Measurements from ENCODE around the gene GLRA2. TPM values are rescaled to one million over a fixed set of nuclear protein-coding genes. Genes with fewer than 3 reads are reported as not detected.

The GLRA2 gene
- polyA plus RNA-seq, 1 of the 3 experiments (the other 2 are of a cell fraction) = not detected

GRCh38 chrX:14738643-14739042 lies 209.3 kb downstream of the GLRA2 start:
- no peaks in the 10 kb centered on the region for H3K79me2 ChIP-seq (ENCODE audit: insufficient read depth)
- H4K20me1 ChIP-seq (ENCODE audit: insufficient read depth) = no peaks in the 10 kb centered on the region
- peak overlapping the region in 1 of 2 experiments; percentile 59; a peak in 2 of 4 replicates for H3K27ac ChIP-seq (ENCODE audit: low read depth in 2 of 2, low read length in 1 of 2)
- no peaks in the 10 kb centered on the region for H3K4me1 ChIP-seq (ENCODE audit: control insufficient read depth in 1 of 2, insufficient read depth in 2 of 2, low read depth in 1 of 2, low read length in 1 of 2)
- no peaks in the 10 kb centered on the region for H3K9me3 ChIP-seq
- WGBS (ENCODE audit: low lambda C conversion rate) = 13% methylated on average over 4 of the region's 4 CpGs
- H3K4me3 ChIP-seq (ENCODE audit: low read depth in 2 of 2, low read length in 1 of 2) = no peak overlapping the region
- POLR2A ChIA-PET = no interaction called here
- no peaks in the 10 kb centered on the region for H3K9me2 ChIP-seq
- H3K36me3 ChIP-seq (replicated peaks in 1 of 2; ENCODE audit: control insufficient read depth in 1 of 2, insufficient read depth in 2 of 2, low read length in 1 of 2) = no peaks in the 10 kb centered on the region
- CTCF ChIA-PET = interaction anchor here (1.1 to 1.7 kb wide), 2 partner anchors 34 to 405 kb away, joined by 3 read pairs; no protein-coding TSS in a partner anchor
- no peak overlapping the region for H3K4me2 ChIP-seq
- H3K9ac ChIP-seq = no peak overlapping the region
- no peaks in the 10 kb centered on the region for H3K27me3 ChIP-seq (ENCODE audit: insufficient read depth)
- no peak for DNase-seq
- peaks cover 12% of the 10 kb centered on the region for H3F3A ChIP-seq (replicated peaks; ENCODE audit: insufficient read depth)
- H2AFZ ChIP-seq (ENCODE audit: low read depth) = peak overlapping the region; percentile 34; the same call in 1 of the 2 replicates
- no peak for TF ChIP-seq GATA2 (CRISPR knock-in tag; IDR thresholded peaks at IDR 0.05)
- TF ChIP-seq TEAD4 (IDR thresholded peaks at IDR 0.05; ENCODE audit: borderline replicate concordance, insufficient read depth) = no peak
- no peak for TF ChIP-seq JUND (IDR thresholded peaks at IDR 0.05)
- no peak for TF ChIP-seq FOXJ3 (CRISPR knock-in tag; IDR thresholded peaks at IDR 0.05)
- TF ChIP-seq ELF1 (IDR thresholded peaks at IDR 0.05) = no peak
- no peak for TF ChIP-seq SIN3A (IDR thresholded peaks at IDR 0.05; ENCODE audit: borderline replicate concordance, low read depth, low read length)
- 0 out of 2 replicates have a peak, but pooled peaks have one; percentile 13 for TF ChIP-seq FOSL2 (IDR thresholded peaks at IDR 0.05; ENCODE audit: borderline replicate concordance, low read depth)
- TF ChIP-seq TCF12 (IDR thresholded peaks at IDR 0.05) = peak; percentile 19
- TF ChIP-seq MAX (IDR thresholded peaks at IDR 0.05; ENCODE audit: low read depth) = no peak
- TF ChIP-seq PBX3 (IDR thresholded peaks at IDR 0.05) = no peak

GRCh38 chrX:14753441-14753840 lies 224.1 kb downstream of the GLRA2 start:
- no peak for DNase-seq
- ChIA-PET CTCF (interaction anchor here (1.4 kb wide), 1 partner anchor 22 kb away, joined by 3 read pairs; no protein-coding TSS in a partner anchor), POLR2A (no interaction called here)
- Histone ChIP-seq H3K9ac (no peak overlapping the region), H4K20me1 (ENCODE audit: insufficient read depth) (no peaks in the 10 kb centered on the region), H3K4me3 (ENCODE audit: low read depth in 2 of 2, low read length in 1 of 2) (no peak overlapping the region), H3K36me3 (replicated peaks in 1 of 2; ENCODE audit: control insufficient read depth in 1 of 2, insufficient read depth in 2 of 2, low read length in 1 of 2) (no peaks in the 10 kb centered on the region), H3K27me3 (ENCODE audit: insufficient read depth) (no peaks in the 10 kb centered on the region), H3K9me2 (no peaks in the 10 kb centered on the region), H3F3A (replicated peaks; ENCODE audit: insufficient read depth) (no peaks in the 10 kb centered on the region), H3K9me3 (no peaks in the 10 kb centered on the region), H3K4me2 (no peak overlapping the region), H3K79me2 (ENCODE audit: insufficient read depth) (no peaks in the 10 kb centered on the region), H2AFZ (ENCODE audit: low read depth) (no peak overlapping the region), H3K27ac (ENCODE audit: low read depth in 2 of 2, low read length in 1 of 2) (no peak overlapping the region), H3K4me1 (ENCODE audit: control insufficient read depth in 1 of 2, insufficient read depth in 2 of 2, low read depth in 1 of 2, low read length in 1 of 2) (no peaks in the 10 kb centered on the region)
- no peak for TF ChIP-seq RAD21 (IDR thresholded peaks at IDR 0.05; ENCODE audit: low read length)
- no peak for TF ChIP-seq TCF12 (IDR thresholded peaks at IDR 0.05)
- TF ChIP-seq MAX (IDR thresholded peaks at IDR 0.05; ENCODE audit: low read depth) = no peak
- TF ChIP-seq ELF1 (IDR thresholded peaks at IDR 0.05) = no peak
- no peak for TF ChIP-seq EZH2phosphoT487 (IDR thresholded peaks at IDR 0.05; ENCODE audit: borderline replicate concordance, low read depth)
- no peak for TF ChIP-seq PBX3 (IDR thresholded peaks at IDR 0.05)
- no peak for TF ChIP-seq YY1 (IDR thresholded peaks at IDR 0.05; ENCODE audit: low read depth)
- no peak for TF ChIP-seq IRF3 (IDR thresholded peaks at IDR 0.05; ENCODE audit: low read depth, low read length)
- 40% methylated on average over 4 of the region's 4 CpGs for WGBS (ENCODE audit: low lambda C conversion rate)
